SU-DHL-6 (cell line): ENCODE results near the gene EZR.

Experiments used
- H2AFZ ChIP-seq: fragments of 200-600 bp; sonication (generic); 2 replicates; pipeline ENCODE4 v1.6.1; 2014; ENCODE audit warnings: low read depth, mild to moderate bottlenecking, moderate library complexity, mixed read lengths, antibody characterized with exemption, low read length; ENCODE audit not compliant: severe bottlenecking
- H3F3A ChIP-seq: fragments of 200-600 bp; shearing (Covaris generic); 2 replicates; pipeline ENCODE4 v1.6.0; 2016; ENCODE audit warnings: antibody characterized with exemption, mild to moderate bottlenecking; ENCODE audit not compliant: insufficient read depth
- H3K27ac ChIP-seq: fragments of 200-600 bp; sonication (generic); 2 replicates; pipeline ENCODE4 v1.5.1; 2016; ENCODE audit warnings: low read depth, mild to moderate bottlenecking, low read length, moderate library complexity, mixed read lengths
- H3K27me3 ChIP-seq: fragments of 200-600 bp; sonication (generic), shearing (Covaris generic); 2 replicates; pipeline ENCODE4 v1.6.0; 2014; ENCODE audit warnings: mild to moderate bottlenecking, low read length
- H3K36me3 ChIP-seq: fragments of 200-600 bp; sonication (generic); 2 replicates; pipeline ENCODE4 v1.6.1; 2014; ENCODE audit warnings: mild to moderate bottlenecking, low read length, mixed read lengths
- H3K4me2 ChIP-seq: fragments of 300-600, 200-600 bp; shearing (Covaris generic), sonication (generic); 2 replicates; pipeline ENCODE4 v1.6.0; 2014; ENCODE audit warnings: low read length, low read depth, mild to moderate bottlenecking; ENCODE audit not compliant: poor library complexity, severe bottlenecking
- H3K4me3 ChIP-seq: fragments of 200-600 bp; sonication (generic); 2 replicates; pipeline ENCODE4 v1.5.1; 2014; ENCODE audit warnings: antibody characterized with exemption, low read length, mild to moderate bottlenecking, mixed read lengths; ENCODE audit not compliant: insufficient read depth, poor library complexity, severe bottlenecking
- H3K79me2 ChIP-seq: fragments of 200-600 bp; sonication (generic); 2 replicates; pipeline ENCODE4 v1.6.1; 2014; ENCODE audit warnings: mild to moderate bottlenecking, low read length, moderate library complexity; ENCODE audit not compliant: insufficient read depth
- H3K9ac ChIP-seq: fragments of 200-600 bp; sonication (generic); 2 replicates; pipeline ENCODE4 v1.7.0; 2014; ENCODE audit warnings: mild to moderate bottlenecking, low read length
- H3K9me2 ChIP-seq: fragments of 200-600 bp; sonication (generic); replicated peaks from 2 replicates; pipeline ENCODE4 v1.6.1; 2014; ENCODE audit warnings: low read length; ENCODE audit not compliant: insufficient read depth
- H3K9me3 ChIP-seq: fragments of 200-600 bp; sonication (generic); 2 replicates; pipeline ENCODE4 v1.6.1; 2014; ENCODE audit warnings: low read length, mixed read lengths; ENCODE audit not compliant: insufficient read depth
- H4K20me1 ChIP-seq: fragments of 200-600 bp; sonication (generic); 2 replicates; pipeline ENCODE4 v1.6.1; 2014; ENCODE audit warnings: low read depth, mild to moderate bottlenecking, antibody characterized with exemption, low read length, moderate library complexity, mixed read lengths
- CTCF ChIP-seq: fragments of 200-600 bp; sonication (generic); IDR thresholded peaks from one replicate; pipeline ENCODE4 v1.5.1; 2017; ENCODE audit warnings: antibody characterized with exemption, mild to moderate bottlenecking, low read length, moderate library complexity; ENCODE audit not compliant: insufficient read depth, poor library complexity, severe bottlenecking
- EZH2phosphoT487 ChIP-seq: fragments of 200-600 bp; sonication (generic), shearing (Covaris generic); conservative IDR thresholded peaks from 2 replicates; pipeline ENCODE4 v1.6.1; 2018; ENCODE audit warnings: mild to moderate bottlenecking, antibody characterized with exemption, low read length, moderate library complexity, mixed read lengths

The EZR gene

GRCh38 chr6:158853880-158854213, 34.7 kb upstream of the EZR start:
- peaks cover 8% of the 10 kb centered on the region; the same call in 1 of the 2 replicates for H3F3A ChIP-seq
- H3K27me3 ChIP-seq: no peaks in the 10 kb centered on the region
- H4K20me1 ChIP-seq: no peaks in the 10 kb centered on the region
- H3K4me2 ChIP-seq: peak overlapping the region; percentile 83
- H3K27ac ChIP-seq: peak overlapping the region; percentile 67
- TF ChIP-seq EZH2phosphoT487 (no peak), CTCF (no peak)
- no peaks in the 10 kb centered on the region for H3K79me2 ChIP-seq
- peak overlapping the region; percentile 56 for H3K4me3 ChIP-seq
- H3K9me2 ChIP-seq: no peaks in the 10 kb centered on the region
- no peaks in the 10 kb centered on the region for H3K9me3 ChIP-seq
- peak overlapping the region; percentile 61 for H3K9ac ChIP-seq
- peak overlapping the region; percentile 68 for H2AFZ ChIP-seq
- H3K36me3 ChIP-seq: no peaks in the 10 kb centered on the region

- no peaks in the 10 kb centered on the region for H3K27me3 ChIP-seq
- H3K27ac ChIP-seq: peak overlapping the region; percentile 67
- H2AFZ ChIP-seq: peak overlapping the region; percentile 68
- TF ChIP-seq EZH2phosphoT487 (no peak), CTCF (no peak)
- H3F3A ChIP-seq: peaks cover 8% of the 10 kb centered on the region; the same call in 1 of the 2 replicates
- H3K9ac ChIP-seq: peak overlapping the region; percentile 61
- H4K20me1 ChIP-seq: no peaks in the 10 kb centered on the region
- H3K79me2 ChIP-seq: no peaks in the 10 kb centered on the region
- peak overlapping the region; percentile 83 for H3K4me2 ChIP-seq
- no peaks in the 10 kb centered on the region for H3K9me3 ChIP-seq
- H3K9me2 ChIP-seq: no peaks in the 10 kb centered on the region
- H3K36me3 ChIP-seq: no peaks in the 10 kb centered on the region
- H3K4me3 ChIP-seq: peak overlapping the region; percentile 56
Measured at GRCh38 chr6:158853072-158853879, 34.1 kb upstream of the EZR start.

GRCh38 chr6:158852312-158853071, 33.3 kb upstream of the EZR start:
- H3K27me3 ChIP-seq: no peaks in the 10 kb centered on the region
- no peaks in the 10 kb centered on the region for H3K79me2 ChIP-seq
- TF ChIP-seq EZH2phosphoT487 (no peak), CTCF (no peak)
- peaks cover 8% of the 10 kb centered on the region; the same call in 1 of the 2 replicates for H3F3A ChIP-seq
- no peaks in the 10 kb centered on the region for H3K9me2 ChIP-seq
- H3K4me3 ChIP-seq: no peak overlapping the region
- no peaks in the 10 kb centered on the region for H3K36me3 ChIP-seq
- H2AFZ ChIP-seq: no peak overlapping the region
- H3K9ac ChIP-seq: 0 out of 2 replicates have a peak overlapping the region, but pooled peaks have one; percentile 61
- no peaks in the 10 kb centered on the region for H3K9me3 ChIP-seq
- peak overlapping the region; percentile 83 for H3K4me2 ChIP-seq
- no peaks in the 10 kb centered on the region for H4K20me1 ChIP-seq
- H3K27ac ChIP-seq: no peak overlapping the region
